Sigmoid colon (tissue), 4 donors: Measurements from ENCODE around the gene TJP2.

Experiments
- POLR2A ChIP-seq, 2 donors: fragments of 450-650 bp; IDR thresholded peaks; one replicate each; pipeline ENCODE4 v1.6.1; 2016; ENCODE audit warnings: antibody characterized with exemption in 2 of 2, mild to moderate bottlenecking in 2 of 2, moderate library complexity in 2 of 2
- POLR2AphosphoS5 ChIP-seq, 4 donors: sonication (generic); formaldehyde crosslinking; IDR thresholded peaks; one replicate each; pipeline ENCODE4 v1.6.1; 2017; ENCODE audit warnings: antibody characterized with exemption in 4 of 4
- TF ChIP-seq, protein P1 (sequence below), 4 experiments: fragments of 450-650 bp in 3 of 4; fragments of 200-600 bp in 1 of 4; IDR thresholded peaks; one replicate each; pipeline ENCODE4 v1.5.1; 2016 to 2019; ENCODE audit warnings: antibody characterized with exemption in 4 of 4, mild to moderate bottlenecking in 3 of 4, moderate library complexity in 2 of 4

DNA sequence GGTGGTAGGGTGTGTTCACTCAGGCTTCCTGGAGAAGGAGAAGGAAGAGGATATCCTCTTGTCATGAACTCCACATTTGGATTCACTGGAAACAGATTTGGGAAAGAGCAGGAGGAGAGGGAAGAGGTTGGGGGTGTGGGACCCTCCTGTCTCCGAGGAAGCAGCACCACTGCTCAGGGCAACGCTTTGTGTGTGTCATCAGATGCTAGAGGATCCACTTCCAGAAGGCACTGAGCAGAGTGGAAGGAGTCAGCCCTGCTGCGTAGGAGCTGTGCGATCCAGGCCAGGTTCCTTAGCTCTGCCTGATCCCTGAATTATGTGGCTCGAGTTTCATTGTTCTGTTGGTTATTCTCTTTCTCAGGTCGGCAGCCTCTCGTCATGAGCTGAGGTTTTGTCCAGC, 37.3 kb upstream of the TJP2 start:
- TF ChIP-seq, protein P1, sequence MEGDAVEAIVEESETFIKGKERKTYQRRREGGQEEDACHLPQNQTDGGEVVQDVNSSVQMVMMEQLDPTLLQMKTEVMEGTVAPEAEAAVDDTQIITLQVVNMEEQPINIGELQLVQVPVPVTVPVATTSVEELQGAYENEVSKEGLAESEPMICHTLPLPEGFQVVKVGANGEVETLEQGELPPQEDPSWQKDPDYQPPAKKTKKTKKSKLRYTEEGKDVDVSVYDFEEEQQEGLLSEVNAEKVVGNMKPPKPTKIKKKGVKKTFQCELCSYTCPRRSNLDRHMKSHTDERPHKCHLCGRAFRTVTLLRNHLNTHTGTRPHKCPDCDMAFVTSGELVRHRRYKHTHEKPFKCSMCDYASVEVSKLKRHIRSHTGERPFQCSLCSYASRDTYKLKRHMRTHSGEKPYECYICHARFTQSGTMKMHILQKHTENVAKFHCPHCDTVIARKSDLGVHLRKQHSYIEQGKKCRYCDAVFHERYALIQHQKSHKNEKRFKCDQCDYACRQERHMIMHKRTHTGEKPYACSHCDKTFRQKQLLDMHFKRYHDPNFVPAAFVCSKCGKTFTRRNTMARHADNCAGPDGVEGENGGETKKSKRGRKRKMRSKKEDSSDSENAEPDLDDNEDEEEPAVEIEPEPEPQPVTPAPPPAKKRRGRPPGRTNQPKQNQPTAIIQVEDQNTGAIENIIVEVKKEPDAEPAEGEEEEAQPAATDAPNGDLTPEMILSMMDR (IDR thresholded peaks at IDR 0.05): no peak
- TF ChIP-seq POLR2A (IDR thresholded peaks at IDR 0.05): no peak
- no peak for TF ChIP-seq POLR2AphosphoS5 (IDR thresholded peaks at IDR 0.05)
